HG03558 (cell line): ENCODE measurements around the gene TMED9.
"Not testable (repeated sequence)": the region's sequence is repeated elsewhere in the genome, so short reads cannot be mapped to it uniquely, and the experiment has no call there.

ENCODE experiments used
- ATAC-seq: cut with Tn5 transposase; IDR thresholded peaks from one replicate; pipeline ENCODE4 v1.9.1; 2021; ENCODE audit warnings: moderate number of reproducible peaks; ENCODE audit not compliant: unreplicated experiment; ENCODE audit errors: extremely low read depth

Gene TMED9

DNA sequence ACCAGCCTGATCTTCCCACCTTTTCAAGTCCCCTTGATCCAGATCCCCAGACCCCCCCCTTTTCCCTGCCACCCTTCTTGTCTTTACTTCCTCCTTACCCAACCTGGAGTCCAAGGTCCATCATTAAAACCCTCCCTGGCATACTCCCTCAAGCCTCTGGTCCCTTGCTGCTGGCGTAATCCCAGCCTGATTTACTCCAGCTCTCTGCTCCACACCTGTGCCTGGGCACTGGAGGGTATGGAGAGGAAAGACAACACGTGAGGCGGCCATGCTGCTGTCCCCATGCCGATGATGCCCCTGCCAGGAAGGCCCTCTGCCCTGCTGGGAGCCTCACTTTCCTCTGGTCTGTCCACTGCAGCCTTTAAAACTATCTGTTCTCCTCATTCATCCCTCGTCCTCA is 13.1 kb downstream of the TMED9 start:
- ATAC-seq, result no peak

DNA sequence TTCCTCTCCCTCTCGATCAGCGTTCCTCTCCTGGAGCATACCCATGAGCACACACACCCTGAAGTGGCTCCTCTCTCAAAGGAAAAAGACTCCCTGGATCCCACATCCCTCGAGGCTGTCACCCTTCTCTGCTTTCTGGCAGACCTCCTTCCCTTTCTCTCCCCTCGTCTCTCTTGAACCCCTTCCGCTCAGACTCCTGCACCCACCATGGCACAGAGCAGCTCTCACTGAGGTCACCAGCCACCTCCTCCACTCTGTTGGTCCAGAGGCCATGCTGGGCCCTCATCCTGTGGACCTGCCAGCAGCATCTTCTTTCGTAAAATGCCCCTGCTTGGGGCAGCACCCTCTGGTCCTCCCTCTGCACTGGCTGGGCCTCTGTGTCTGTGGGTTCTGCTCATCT is 13.7 kb downstream of the TMED9 start:
- ATAC-seq, result no peak

DNA sequence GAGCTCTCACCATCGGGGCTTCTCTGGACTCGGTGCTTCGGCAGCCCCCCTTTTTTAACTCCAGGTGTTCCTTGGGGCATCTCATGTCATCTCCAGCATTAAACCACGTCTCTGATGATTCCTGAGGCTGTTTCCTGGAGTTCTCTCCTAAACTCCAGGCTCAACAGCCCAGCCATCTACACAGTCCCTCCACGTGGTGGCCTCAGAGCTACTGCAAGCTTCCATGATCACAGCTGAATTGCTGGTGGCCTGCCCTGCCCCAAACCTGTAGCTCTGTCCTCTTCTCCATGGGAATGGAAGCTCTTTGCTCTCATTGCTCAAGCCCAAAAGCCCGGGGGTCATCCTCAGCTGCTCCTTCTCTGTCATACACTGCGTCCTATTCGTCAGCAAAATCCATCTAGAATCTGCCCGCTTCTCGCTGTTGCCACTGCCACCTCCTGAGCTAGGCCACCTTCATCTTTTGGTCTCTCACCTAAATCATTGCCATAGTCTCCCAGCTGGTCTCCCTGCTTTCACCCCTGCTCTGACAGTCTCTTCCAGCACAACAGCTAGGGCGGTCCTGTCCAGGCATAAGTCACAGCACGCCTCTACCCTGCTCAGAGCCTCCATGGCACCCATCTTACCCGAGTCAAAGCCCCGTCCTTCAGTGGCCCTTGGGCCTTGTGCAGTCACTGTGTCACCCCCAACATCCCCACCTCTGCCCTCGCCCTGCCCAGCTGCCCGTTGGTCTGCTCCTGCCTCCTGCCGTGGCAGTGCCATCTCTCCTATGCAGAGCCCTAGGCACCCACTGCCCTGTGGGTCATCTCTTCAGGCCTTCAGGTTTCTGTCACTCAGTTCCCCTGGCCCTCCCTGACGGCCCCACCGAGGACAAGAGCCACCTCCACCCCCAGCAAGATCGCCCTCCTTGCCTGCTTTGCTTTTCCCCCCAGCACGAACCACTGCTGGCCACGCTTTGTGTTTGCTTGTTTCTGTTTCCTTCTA is 14.4 kb downstream of the TMED9 start:
- ATAC-seq, result no peak

DNA sequence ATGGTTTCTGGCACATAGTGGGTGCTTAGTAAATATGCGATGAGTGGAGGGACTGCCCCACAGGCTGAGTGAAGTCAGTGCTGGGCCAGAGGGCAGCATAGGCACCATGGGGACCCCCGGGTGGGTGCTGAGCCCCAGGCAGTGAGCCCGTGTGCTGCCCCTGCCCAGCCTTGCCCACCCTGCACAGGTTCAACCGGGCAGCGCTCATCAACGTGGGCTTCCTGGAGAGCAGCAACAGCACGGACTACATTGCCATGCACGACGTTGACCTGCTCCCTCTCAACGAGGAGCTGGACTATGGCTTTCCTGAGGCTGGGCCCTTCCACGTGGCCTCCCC is 15.1 kb downstream of the TMED9 start:
- no peak for ATAC-seq

DNA sequence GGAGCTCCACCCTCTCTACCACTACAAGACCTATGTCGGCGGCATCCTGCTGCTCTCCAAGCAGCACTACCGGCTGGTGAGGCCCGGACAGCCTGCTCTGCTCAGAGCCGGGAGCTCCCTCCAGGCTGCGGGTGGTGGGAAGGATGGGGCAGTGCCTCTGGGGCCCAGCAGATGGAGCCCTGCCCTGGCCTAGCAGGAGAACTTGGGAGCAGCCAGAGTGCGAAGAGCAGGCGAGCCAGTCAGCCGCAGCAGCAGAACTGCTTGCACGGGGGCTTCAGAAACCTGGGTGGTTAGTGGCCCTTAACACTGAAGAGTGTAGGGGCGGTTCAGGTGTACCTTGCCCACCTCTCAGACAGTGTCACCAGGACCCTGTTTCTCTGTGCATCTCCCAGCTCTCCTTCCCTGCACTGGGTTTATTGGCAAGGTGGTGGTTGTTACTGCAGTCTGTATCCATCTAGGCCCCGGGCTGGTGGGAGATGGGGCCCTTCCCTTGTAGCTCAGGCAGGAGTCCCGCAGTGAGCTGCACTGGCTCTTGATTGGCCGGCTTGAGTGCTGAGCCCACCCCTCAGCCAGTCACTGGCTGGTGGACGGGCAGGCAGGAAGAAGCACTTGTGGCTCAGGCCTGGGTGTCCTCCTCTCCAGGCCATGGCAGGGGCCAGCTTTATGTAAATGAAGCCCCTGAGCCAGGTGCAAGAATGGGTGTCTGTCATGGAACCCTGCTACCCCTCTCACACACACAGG is 15.6 kb downstream of the TMED9 start:
- ATAC-seq, result no peak

DNA sequence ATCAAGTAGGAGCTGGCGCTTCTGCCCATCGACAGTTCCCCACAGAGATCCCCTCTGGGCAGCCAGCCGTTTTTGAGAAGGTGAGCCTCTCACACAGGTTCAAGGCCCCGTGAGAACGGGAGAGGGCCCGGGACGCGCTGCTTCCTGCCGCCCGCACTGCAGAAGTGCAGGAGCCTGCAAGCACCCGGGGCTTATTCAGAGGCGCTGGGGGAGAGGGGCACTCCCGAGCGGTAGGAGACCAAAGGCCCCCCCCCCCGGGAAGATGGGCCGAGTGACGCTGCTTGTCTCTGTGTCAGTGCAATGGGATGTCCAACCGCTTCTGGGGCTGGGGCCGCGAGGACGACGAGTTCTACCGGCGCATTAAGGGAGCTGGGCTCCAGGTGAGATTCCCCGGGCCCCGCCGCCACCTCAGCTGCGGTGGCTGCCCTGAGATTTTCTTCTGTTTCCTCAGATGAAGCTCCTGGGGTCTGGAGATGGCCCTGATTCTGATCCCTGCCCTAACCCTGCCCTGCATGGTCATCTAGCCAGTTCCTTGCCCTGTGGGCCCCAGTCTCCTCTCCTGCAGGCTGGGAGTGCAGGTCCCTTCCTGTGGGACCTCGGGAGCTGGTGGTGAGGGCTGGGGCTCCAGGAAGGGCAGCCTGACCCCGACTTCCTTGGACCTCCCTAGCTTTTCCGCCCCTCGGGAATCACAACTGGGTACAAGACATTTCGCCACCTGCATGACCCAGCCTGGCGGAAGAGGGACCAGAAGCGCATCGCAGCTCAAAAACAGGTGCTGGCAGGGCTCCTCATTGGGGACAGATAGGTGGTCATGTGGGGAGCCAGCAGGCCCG is 16.5 kb downstream of the TMED9 start:
- ATAC-seq, result no peak

DNA sequence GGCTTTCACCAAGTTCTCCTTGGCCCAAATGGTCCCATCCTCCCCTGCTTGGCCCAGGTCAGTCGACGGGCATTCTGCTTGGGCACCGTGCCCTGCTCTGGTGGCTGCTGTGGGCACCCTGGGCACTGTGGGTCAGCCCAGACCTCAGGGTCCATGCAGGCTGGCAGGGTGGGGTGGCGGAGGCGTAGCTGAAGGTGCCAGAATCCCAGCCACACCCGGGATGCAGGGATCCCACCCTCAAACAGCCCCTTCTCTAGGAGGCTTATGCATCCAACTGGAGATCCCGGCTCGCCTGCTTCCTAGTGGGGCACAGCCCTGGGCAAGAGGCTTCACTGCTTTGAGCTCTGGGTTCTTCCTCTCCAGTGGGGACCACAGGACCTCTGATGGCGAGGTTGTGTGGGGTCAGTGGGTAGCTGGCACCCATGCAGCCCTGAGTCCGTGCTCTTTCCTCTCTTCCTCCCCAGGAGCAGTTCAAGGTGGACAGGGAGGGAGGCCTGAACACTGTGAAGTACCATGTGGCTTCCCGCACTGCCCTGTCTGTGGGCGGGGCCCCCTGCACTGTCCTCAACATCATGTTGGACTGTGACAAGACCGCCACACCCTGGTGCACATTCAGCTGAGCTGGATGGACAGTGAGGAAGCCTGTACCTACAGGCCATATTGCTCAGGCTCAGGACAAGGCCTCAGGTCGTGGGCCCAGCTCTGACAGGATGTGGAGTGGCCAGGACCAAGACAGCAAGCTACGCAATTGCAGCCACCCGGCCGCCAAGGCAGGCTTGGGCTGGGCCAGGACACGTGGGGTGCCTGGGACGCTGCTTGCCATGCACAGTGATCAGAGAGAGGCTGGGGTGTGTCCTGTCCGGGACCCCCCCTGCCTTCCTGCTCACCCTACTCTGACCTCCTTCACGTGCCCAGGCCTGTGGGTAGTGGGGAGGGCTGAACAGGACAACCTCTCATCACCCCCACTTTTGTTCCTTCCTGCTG is 17.4 kb downstream of the TMED9 start:
- ATAC-seq, result no peak

DNA sequence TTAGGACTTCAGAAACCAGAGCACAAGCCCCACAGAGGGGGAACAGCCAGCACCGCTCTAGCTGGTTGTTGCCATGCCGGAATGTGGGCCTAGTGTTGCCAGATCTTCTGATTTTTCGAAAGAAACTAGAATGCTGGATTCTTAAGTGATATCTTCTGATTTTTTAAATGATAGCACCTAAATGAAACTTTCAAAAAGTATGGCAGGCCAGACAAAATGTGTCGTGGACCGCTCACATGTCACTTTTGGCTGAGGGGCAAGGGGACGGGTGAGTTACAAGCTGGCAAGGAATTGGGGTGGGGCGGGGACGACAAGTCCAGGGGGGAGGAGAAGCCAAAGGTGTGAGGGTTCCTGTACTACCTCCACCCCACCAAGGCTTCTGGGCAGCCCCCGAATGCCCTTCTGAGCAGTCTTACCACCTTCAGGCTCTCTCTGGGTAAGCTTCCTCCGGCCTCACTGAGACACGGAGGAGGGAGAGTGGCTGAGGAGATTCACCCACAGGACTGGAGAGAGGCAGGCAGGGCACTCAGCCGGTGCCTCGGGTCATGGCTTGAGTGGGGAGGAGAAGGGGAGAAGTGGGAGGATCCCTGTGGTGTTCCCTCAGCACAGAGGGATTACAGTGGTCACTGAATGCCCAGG is 18.2 kb downstream of the TMED9 start:
- ATAC-seq, result no peak

DNA sequence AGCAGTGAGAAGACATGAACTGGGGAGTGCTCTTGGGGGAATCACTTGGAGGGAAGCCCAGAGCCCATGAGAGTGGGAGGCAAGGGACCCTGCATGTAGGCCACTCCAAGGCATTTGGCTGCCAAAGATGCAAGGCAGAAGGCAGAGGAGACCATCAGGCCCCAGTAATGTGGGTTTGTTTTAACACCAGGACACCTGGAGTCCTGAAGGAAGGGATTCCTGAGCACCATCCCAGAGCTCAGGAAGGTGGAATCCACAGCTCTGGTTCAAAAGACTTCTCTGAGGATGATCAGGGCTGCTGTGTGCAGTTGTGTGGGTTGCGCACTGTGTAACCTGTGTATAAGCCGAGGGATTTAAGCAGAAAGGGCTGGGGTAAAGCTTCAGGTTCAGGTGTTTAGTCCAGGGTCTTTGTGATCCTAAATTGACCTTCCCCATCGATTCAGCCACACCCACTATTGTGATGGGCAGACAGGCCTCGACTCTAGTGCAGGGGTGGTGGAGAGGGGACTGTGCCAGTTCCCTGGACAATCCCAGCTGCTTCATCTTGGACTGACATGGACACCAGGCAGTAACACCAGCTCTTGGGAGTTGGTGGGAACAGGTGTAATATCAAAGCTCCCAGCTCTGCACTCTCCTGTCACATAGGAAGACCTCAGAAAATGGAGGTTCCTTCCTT is 18.9 kb downstream of the TMED9 start:
- no peak for ATAC-seq

DNA sequence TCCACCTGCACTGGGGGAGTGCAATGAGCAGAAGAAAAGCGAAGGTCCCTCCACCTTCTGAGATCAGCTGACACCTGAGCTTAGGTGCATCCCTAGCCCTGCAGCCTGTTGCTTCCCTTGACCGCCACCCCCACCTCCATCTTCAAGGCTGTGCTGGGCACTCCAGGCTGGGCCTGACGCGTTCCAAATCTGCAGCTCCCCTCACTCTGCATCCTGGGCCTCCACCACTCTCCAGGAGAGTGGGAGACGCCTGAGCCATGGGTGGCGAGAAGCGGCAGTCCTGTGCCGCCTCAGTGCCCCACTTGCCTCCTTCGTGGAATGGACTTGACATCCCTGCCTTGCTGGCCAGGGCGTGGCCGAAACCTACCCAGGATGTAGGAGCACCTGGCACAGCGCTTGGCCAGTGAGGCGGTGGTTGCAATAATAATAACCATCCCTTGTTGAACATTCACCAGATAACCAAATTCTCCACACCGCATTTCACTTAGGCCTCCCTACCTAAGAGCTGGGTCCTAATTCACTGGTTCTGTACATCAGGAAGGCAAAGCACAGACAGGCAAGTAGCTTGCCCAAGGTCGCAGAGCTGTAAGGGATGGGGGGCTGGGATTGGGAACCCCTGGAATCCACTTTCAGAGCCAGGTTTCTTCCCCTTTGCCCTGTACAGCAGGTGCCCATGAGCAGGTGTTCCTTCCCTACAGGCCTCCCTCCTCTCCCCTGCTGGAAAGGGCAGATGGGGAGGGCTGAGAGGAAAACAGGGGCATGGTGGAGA is 19.6 kb downstream of the TMED9 start:
- no peak for ATAC-seq

DNA sequence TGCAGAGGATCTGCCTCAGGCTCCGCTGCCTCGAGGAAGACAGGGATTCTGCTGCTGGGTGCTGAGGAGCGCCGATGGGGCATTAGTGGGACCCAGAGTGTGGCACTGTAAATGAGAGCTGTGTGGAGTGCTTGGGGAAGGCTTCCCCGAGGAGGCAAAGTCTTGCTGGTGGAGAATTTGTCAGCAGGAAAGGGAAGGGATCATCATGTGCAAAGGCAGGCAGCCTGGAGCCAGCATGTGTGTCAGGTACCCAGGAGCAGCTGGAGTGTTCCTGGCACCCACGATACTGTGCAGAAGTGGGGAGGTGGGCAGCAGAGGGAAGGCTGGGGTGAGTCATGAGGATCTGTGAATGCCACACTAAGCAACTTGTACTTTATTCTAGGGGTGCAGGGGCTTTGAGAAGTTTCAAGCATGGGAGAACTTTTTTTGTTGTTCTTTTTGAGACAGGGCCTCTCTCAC is 20.2 kb downstream of the TMED9 start:
- no peak for ATAC-seq

DNA sequence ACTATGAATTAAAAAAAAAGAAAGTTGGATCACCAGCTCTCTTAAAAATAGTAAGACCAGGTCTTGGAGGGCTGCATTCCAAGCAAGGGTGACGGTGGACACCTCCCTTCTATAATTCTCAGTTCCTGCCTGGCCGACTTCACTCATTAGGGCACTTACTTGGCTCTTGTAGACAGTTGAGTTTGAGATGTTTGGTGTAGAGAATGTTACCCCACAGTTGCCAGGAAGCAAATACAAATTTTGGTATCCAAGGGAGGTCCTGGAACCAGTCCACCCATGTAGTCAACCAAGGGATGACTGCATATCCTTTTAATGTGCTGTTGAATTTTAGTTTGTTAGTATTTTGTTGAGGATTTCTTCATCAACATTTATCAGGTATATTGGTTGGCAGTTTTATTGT is 28.6 kb downstream of the TMED9 start:
- ATAC-seq, result no peak

DNA sequence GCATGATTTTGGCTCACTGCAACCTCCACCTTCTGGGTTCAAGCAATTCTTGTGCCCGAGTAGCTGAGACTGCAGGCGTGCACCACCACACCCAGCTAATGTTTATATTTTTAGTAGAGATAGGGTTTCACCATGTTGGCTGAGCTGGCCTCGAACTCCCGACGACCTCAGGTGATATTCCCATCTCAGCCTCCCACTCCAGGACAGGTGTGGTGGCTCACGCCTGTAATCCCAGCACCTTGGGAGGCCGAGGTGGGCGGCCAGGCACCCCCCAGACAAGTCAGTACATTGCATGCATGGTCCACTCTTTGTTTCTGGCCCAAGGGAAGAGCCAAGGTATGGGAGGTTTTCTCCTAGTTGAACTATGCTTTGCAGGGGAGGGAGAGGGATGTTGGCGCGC is 32.2 kb downstream of the TMED9 start:
- ATAC-seq, result not testable (repeated sequence)

DNA sequence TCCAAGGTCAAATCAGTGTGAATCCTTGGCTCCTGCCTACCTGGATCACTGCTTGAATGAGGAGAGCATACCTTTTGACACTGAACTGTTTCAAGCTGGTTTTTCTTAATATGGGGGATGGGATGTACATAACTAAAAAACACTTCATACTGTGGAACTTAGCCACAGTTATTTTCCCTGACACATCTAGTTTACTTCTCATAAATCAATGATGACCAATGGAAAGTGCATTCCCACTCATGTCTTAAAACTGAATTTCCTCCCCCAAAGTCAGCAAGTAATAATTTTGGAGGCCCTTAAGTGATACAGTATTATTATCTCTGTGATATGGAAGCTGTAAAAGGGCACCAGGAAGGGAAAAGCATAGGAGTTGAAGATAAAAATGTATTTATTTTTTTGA is 38.2 kb downstream of the TMED9 start:
- not testable (repeated sequence) for ATAC-seq

DNA sequence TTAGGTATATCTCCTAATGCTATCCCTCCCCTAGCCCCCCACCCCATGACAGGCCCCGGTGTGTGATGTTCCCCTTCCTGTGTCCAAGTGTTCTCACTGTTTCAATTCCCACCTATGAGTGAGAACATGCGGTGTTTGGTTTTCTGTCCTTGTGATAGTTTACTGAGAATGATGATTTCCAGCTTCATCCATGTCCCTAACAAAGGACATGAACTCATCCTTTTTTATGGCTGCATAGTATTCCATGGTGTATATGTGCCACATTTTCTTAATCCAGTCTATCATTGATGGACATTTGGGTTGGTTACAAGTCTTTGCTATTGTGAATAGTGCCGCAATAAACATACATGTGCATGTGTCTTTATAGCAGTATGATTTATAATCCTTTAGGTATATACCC is 42.9 kb downstream of the TMED9 start:
- not testable (repeated sequence) for ATAC-seq

DNA sequence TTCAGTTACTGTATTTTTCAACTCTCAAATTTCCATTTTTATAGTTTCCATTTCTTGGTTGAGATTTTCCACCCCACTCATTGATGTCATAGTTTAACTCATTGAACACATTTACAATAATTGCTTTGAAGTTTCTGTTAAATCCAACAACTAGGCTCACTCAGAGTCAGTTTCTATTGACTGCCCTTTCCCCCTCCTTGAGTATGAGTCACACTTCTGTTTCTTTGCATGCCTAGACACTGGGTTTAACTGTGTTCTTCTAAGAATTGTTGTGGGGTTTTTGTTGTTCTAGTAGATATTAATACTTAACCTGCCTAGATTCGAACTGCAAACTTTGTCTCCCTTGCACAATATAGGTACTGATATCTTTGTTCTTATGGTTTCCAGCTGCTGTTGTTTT is 53.5 kb downstream of the TMED9 start:
- ATAC-seq, result not testable (repeated sequence)
